ENCODE results near the gene SLC37A2.

DNA sequence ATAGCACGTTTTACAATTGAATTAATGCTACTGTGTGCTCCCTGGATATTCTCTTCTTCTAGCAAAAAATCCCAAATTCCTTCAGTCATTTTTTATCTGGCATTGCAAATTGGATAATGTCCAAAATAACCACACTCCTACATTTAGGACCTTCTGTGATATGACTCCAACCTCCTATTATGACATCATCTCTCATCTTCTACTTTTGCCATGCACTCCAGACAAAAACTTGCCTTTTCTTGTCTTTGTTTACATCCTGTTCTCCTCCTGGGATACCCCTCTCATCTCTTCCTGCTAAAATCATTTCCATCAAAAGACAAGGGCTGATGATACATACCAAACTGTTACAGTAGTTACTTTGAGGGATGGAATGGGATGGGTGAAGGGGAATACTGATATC, 69.0 kb downstream of the SLC37A2 start:
- TF ChIP-seq, protein P1, sequence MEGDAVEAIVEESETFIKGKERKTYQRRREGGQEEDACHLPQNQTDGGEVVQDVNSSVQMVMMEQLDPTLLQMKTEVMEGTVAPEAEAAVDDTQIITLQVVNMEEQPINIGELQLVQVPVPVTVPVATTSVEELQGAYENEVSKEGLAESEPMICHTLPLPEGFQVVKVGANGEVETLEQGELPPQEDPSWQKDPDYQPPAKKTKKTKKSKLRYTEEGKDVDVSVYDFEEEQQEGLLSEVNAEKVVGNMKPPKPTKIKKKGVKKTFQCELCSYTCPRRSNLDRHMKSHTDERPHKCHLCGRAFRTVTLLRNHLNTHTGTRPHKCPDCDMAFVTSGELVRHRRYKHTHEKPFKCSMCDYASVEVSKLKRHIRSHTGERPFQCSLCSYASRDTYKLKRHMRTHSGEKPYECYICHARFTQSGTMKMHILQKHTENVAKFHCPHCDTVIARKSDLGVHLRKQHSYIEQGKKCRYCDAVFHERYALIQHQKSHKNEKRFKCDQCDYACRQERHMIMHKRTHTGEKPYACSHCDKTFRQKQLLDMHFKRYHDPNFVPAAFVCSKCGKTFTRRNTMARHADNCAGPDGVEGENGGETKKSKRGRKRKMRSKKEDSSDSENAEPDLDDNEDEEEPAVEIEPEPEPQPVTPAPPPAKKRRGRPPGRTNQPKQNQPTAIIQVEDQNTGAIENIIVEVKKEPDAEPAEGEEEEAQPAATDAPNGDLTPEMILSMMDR (IDR thresholded peaks at IDR 0.05; ENCODE audit: insufficient read depth, low read depth, low read length): no peak
- TF ChIP-seq EZH2 (IDR thresholded peaks at IDR 0.05; ENCODE audit: insufficient read depth, low read length): no peak
